Activated T-cell treated with anti-CD3 and anti-CD28 coated beads, Interleukin-2, amount 50 U/mL, for 24 hours (primary cell): ENCODE measurements around the gene GREB1.

ENCODE experiments used
- DNase-seq: peaks from one replicate; pipeline ENCODE4 v3.0.0-alpha.2; 2020
- H3K27ac Mint-ChIP-seq: 2 replicates; pipeline ENCODE4 v1.8.0; 2020; ENCODE audit warnings: mild to moderate bottlenecking, mixed read lengths
- H3K27me3 Mint-ChIP-seq: 2 replicates; pipeline ENCODE4 v1.8.0; 2020; ENCODE audit warnings: mixed read lengths
- H3K36me3 Mint-ChIP-seq: 2 replicates; pipeline ENCODE4 v1.8.0; 2020; ENCODE audit warnings: low read depth, mixed read lengths
- H3K4me1 Mint-ChIP-seq: 2 replicates; pipeline ENCODE4 v1.8.0; 2020; ENCODE audit warnings: low read depth, mixed read lengths
- H3K4me3 Mint-ChIP-seq: 2 replicates; pipeline ENCODE4 v1.8.0; 2020; ENCODE audit warnings: mild to moderate bottlenecking, moderate library complexity, mixed read lengths
- H3K9me3 Mint-ChIP-seq: 2 replicates; pipeline ENCODE4 v1.8.0; 2020; ENCODE audit warnings: mixed read lengths

The GREB1 gene

DNA sequence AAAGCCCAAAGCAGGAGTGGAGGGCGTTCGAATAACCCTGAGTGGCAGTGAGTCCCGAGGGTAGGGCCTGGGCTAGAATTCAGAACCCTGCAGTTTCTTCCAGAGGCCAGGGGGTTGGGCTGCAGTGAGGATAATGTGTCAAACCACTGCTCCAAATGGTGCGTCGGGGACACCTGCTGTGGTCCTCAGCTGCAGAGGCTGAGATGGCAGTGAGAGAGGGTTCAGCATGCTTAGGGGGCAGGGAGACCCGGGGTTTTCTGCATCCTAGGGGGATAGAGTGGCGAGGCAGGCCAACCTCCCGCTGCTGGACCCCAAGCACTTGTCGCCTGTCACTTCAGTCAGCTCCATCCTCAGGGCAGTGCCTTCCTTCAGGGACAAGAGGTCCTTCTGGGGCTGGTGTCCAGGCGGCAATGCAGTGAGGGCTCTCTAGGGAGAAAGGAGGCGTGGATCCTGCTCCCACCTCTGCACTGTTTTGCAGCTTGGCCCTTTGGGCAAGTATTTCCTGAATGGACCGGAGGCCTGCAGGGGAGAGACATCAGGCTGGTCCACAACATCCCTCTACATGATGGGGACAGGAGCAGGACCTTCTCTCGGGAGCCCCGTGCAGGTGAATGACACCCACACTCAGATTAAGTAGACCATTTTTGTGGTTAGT lies 144.6 kb downstream of the GREB1 start:
- Mint-ChIP-seq H3K36me3 (no peaks in the 10 kb centered on the region), H3K4me1 (peaks cover 5% of the 10 kb centered on the region), H3K4me3 (no peak overlapping the region), H3K27me3 (peaks cover 52% of the 10 kb centered on the region), H3K9me3 (no peaks in the 10 kb centered on the region), H3K27ac (no peak overlapping the region)
- peak; percentile 20 for DNase-seq

DNA sequence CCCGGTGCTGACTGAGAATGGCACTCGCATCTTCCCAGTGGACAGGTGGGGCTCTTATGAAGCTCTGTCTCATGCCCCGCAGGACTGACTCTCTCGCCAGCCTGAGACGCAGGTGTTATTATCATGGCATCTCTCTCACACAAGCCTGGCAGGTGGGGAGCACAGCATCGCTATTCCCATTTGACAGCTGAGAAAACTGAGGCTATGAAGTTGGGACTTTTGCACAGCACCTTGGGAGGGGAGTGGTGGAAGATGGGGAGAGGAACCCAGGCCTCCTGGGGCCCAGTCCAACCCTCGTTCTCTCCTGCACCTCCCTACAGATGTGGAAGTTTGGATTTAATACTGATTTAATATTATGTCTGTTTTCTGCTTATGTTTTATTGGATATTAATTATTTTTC lies 145.2 kb downstream of the GREB1 start:
- Mint-ChIP-seq H3K4me3 (no peak overlapping the region), H3K9me3 (no peaks in the 10 kb centered on the region), H3K36me3 (no peaks in the 10 kb centered on the region), H3K27me3 (peaks cover 49% of the 10 kb centered on the region), H3K4me1 (peaks cover 5% of the 10 kb centered on the region), H3K27ac (no peak overlapping the region)
- DNase-seq, result no peak

DNA sequence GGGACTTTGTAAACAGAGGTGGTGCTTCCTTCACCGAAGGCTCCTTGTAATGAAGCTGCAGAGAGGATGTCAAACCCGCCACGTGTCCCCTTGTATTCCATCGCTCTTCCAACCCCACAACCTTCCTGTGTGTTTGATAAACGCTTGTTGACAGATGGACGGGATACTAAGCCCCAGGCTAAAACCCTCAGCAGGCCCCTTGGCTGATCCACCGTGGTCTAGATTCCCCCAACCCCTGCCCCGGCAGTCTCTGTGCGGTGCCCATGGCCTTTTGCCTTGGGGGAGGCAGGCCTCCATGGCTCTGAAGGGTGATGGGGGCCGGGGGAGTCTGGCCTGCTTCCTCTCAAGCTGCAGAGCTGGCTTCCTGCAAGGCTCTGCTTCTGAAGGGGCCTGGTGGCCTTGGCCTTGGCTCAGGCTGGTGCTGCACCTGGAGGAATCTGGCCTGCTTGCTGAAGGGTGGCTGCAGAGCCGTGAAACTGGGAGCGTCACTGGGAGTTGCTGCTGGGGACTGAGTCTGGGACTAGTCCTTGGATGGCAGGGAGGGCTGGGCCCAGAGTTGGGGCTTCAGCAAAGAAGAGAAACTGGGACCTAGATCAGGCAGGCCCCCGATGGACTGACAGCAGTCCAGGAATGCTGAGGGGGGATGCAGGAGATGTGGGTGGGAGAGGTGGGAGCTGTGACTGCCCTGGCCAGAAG lies 145.8 kb downstream of the GREB1 start:
- peaks cover 44% of the 10 kb centered on the region for H3K27me3 Mint-ChIP-seq
- H3K36me3 Mint-ChIP-seq, result no peaks in the 10 kb centered on the region
- DNase-seq, result peak; percentile 23
- H3K9me3 Mint-ChIP-seq, result no peaks in the 10 kb centered on the region
- no peak overlapping the region for H3K27ac Mint-ChIP-seq
- H3K4me3 Mint-ChIP-seq, result no peak overlapping the region
- peaks cover 5% of the 10 kb centered on the region for H3K4me1 Mint-ChIP-seq

DNA sequence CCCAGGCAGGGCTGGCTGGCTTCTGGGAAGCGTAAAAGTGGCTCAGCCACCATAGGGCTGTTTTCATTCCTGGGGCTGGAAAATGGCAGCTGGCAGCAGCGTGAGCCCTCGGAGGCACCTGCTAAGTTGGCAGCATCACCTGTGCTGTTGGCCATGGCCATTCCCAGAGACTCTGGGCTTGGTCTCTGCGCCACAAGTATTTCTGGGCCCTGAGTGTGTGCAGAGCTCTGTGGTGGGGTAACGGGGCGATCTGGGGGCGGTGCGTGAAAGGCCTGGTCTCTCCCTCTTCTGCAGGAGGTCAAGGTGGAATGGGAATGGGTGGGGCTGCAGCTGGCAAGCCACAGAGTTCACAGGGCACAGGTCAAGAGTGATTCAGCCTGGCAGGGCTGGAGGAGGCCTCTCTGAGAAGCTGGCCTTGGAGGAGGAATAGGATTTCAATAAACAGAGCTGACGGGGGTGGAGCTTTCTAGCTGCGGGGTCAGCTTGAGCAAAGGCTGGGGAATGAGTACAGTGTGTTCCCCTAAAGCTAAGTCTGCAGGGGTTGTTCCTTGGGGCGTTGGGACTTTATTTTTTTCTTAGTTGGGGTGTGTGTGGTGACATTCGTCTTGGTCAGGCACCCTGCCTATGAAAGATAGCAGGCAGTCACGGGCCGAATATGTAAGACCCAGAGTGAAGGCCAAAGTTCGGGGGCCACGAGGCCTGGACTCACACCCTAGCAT lies 146.5 kb downstream of the GREB1 start:
- Mint-ChIP-seq H3K4me3 (no peak overlapping the region), H3K27ac (no peak overlapping the region), H3K27me3 (peaks cover 37% of the 10 kb centered on the region), H3K9me3 (no peaks in the 10 kb centered on the region), H3K4me1 (peaks cover 5% of the 10 kb centered on the region), H3K36me3 (no peaks in the 10 kb centered on the region)
- DNase-seq, result no peak

DNA sequence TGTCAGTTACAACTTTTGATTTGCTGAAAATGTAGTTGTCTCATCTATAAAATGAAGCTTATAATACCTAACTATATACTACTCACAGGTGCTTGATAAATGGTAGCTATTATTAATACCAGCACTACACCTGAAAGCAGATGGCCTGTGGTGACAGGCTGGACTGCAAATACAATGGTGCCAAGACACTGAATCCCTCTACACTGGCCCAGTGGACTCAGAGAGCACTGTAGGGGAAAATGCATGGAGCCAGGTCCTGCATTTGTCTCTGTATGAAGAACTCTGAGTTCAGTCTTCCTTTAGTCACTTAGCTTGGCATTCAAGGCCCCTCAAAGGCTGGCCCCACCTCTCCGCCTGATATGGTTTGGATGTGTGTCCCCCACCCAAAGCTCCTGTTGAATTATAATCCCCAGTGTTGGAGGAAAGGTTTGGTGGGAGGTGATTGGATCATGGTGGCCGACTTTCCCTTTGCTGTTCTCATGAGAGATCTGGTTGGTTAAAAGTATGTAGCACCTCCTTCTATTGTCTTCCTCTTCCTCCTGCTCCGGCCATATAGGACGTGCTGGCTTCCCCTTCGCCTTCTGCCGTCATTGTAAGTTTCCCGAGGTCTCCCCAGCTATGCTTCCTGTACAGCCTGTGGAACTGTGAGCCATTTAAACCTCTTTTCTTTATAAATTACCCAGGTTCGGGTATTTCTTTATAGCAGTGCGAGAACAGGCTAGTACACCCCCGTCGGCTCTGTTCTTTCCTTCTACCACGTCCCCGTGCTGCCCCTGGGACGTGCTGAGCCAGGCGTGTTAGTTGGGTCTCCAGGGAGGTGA lies 147.3 kb downstream of the GREB1 start:
- DNase-seq, result no peak
- Mint-ChIP-seq H3K4me3 (no peak overlapping the region), H3K27ac (no peak overlapping the region), H3K36me3 (no peaks in the 10 kb centered on the region), H3K27me3 (peaks cover 31% of the 10 kb centered on the region), H3K9me3 (no peaks in the 10 kb centered on the region), H3K4me1 (peaks cover 5% of the 10 kb centered on the region)

DNA sequence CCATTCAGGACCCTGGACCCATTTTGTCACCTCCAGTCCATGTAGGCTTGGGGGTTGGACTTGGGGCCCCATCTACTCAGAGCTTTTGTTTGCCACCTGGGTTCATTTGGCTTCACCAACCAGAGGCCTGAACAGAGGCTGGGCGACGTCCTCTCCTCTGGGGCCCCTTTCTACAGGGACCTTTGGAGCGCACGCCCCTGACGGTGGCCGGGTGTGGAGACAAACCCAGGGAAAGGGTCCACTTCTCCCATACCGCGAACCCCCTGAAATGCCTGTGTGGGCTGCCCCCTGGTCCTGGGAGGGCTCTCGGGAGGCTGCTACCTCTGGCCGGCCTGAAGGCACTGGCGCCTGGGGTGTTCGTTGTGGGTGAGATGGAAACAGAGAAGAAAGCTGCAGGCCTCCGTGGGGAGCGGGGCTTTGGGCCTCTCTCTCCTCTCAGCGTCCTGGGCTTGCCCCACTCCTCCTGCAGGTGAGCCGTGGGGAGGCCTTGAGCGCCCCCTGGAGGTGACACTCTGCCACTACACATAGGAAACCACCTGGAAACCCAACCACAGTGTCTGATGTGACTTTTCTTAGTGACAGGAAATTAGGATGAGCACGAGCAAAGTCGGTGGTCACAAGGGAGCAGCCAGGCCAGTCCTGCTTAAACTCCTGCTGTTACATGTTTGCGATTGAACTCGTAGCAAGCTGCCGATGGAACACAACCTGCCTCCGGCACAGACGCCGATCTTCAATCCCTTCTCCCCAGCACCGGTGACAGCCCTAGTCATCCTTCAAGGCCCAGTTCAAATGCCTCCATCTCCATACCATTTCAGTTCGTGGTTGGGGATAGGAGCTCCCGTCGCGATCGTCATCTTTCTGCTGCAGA lies 148.1 kb downstream of the GREB1 start:
- no peaks in the 10 kb centered on the region for H3K36me3 Mint-ChIP-seq
- DNase-seq, result peak; percentile 76
- H3K27ac Mint-ChIP-seq, result no peak overlapping the region
- peaks cover 5% of the 10 kb centered on the region for H3K4me1 Mint-ChIP-seq
- H3K27me3 Mint-ChIP-seq, result peaks cover 27% of the 10 kb centered on the region
- no peaks in the 10 kb centered on the region for H3K9me3 Mint-ChIP-seq
- no peak overlapping the region for H3K4me3 Mint-ChIP-seq

DNA sequence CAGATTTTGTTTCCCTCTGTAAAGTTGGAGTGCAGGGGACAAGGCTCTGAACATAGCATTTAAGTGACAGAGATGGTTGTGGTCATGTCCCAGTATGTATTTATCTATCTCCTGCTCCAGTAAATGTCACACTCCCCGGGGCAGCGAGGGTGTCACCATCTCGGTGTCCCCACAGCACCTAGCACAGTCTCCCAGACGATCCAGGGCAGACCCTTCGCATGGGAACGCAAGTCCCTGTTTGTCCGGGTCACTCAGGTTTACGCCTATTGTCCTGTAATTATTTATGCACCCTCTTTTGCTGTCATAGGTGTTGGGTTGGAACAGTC lies 148.7 kb downstream of the GREB1 start:
- Mint-ChIP-seq H3K27me3 (peaks cover 25% of the 10 kb centered on the region), H3K27ac (no peak overlapping the region), H3K4me1 (peaks cover 5% of the 10 kb centered on the region), H3K36me3 (no peaks in the 10 kb centered on the region), H3K9me3 (no peaks in the 10 kb centered on the region), H3K4me3 (no peak overlapping the region)
- no peak for DNase-seq

DNA sequence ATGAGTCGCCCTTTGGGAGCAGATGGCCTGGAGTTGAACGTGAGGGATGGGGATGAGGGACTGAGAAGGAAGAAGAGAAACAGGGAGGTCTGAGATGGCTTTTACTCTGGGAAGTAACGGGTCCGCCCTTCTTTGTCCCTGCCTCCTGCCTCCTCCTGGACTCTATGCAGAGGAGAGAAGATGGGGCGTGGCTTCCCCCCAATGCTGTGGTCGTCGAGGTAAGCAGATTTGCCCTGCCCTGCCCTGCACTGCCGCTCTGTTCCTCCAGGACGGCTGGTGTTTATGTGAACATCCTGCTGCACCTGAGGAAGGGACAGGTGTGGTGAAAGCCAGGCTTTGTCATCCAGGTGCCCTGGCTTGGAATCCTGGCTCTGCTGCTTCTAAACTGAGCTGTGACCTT lies 149.6 kb downstream of the GREB1 start:
- no peaks in the 10 kb centered on the region for H3K36me3 Mint-ChIP-seq
- H3K9me3 Mint-ChIP-seq, result no peaks in the 10 kb centered on the region
- peaks cover 15% of the 10 kb centered on the region for H3K27me3 Mint-ChIP-seq
- no peak for DNase-seq
- H3K4me3 Mint-ChIP-seq, result no peak overlapping the region
- H3K27ac Mint-ChIP-seq, result no peak overlapping the region
- H3K4me1 Mint-ChIP-seq, result peaks cover 11% of the 10 kb centered on the region

DNA sequence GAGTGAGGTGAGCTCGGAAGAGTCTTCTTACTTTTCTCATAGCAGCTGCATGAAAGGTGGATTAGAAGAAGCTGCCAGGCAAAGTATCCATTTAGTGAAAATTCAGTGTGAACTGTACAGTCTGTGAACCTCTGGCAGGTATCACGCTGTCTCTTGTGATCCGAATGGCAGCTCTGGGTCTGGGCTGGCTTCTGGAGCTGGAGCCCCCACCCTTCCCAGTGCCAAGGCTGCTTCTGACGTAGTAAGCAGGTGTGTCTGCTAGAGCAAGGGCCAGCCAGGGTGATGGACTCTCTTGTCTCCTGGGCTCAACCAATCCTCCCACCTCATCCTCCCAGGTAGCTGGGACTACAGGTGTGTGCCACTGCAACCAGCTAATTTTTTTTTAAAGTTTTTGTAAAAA lies 150.1 kb downstream of the GREB1 start:
- DNase-seq, result no peak
- peaks cover 16% of the 10 kb centered on the region for H3K4me1 Mint-ChIP-seq
- no peaks in the 10 kb centered on the region for H3K36me3 Mint-ChIP-seq
- no peaks in the 10 kb centered on the region for H3K9me3 Mint-ChIP-seq
- peaks cover 12% of the 10 kb centered on the region for H3K27me3 Mint-ChIP-seq
- no peak overlapping the region for H3K27ac Mint-ChIP-seq
- no peak overlapping the region for H3K4me3 Mint-ChIP-seq

DNA sequence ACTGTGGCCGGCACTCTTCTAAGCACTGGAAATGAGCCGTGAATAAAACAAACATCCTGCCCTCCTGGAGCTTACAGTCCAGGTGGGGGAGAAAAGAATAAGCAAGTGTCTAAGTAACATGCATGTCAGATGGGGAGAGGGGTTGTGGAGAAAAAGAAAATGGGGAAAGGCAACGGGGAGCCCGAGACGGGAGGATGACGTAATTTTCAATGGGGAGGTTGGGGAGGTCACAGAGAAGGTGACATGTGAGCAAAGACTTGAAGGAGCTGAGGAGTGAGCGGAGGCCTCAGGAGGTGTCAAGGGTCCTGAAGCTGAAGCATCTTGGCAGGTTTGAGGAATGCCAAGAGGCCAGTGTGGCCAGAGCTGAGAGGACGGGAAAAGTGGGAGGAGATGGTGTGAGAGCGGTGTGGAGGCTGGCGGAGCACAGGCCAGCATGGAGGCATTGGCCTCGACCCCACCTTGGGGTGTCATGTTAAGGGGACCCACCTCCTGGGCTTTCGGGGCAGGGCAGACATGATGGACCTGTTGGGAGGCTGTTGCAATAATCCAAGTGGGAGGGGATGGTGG lies 151.1 kb downstream of the GREB1 start:
- H3K4me1 Mint-ChIP-seq, result peaks cover 18% of the 10 kb centered on the region
- no peak overlapping the region for H3K27ac Mint-ChIP-seq
- no peaks in the 10 kb centered on the region for H3K36me3 Mint-ChIP-seq
- DNase-seq, result no peak
- no peaks in the 10 kb centered on the region for H3K9me3 Mint-ChIP-seq
- no peak overlapping the region for H3K4me3 Mint-ChIP-seq
- peaks cover 11% of the 10 kb centered on the region for H3K27me3 Mint-ChIP-seq

DNA sequence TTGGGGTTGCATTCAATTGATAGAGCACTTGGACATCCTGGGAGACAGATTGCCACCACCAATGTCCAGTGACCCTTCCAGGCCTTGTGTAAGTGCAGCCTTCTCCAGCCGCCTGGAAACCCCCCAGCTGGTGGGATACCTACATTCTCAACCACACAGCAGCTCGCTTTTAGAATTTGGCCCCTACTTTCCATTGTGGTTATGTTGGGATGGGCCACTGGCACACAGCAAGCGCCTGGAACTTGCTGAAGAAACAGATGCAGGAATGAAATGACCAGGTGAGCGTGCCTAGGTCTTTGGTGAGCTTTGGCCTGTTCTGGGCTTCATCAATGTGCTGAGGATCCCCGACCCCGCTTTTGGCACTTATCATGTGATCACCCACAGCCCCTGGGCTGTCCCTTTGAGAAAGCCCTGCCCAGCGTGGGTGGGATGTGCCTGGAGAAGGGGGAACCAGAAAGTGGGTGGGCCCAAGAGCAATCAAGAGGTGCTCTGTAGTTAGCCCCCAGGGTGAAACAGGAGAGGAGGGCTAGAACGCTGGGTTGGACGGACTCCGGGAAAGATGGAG lies 152.1 kb downstream of the GREB1 start:
- Mint-ChIP-seq H3K36me3 (no peaks in the 10 kb centered on the region), H3K9me3 (no peaks in the 10 kb centered on the region), H3K4me3 (no peak overlapping the region)

DNA sequence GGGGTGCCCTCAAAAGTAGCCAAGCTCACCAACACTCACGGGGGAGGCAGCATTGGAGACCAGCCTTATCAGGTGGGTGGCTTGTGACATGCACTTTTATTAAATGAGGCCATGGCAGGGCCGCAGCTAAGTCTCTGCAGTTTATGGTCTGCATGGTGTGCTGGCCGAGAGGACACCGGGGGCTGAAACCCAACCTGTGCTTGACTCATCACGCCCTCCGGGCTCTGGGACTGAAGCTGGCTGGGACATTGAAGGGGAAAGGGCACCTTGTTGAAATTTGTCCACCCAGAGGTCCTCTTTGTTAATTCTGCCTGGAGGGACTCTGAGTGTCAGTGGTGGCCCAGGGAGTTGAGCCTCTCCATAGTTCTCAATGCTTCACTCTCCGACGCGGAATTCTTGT lies 153.9 kb downstream of the GREB1 start:
- H3K27ac Mint-ChIP-seq, result no peak overlapping the region
- no peaks in the 10 kb centered on the region for H3K9me3 Mint-ChIP-seq
- DNase-seq, result no peak
- peaks cover 8% of the 10 kb centered on the region for H3K27me3 Mint-ChIP-seq
- H3K36me3 Mint-ChIP-seq, result no peaks in the 10 kb centered on the region
- H3K4me1 Mint-ChIP-seq, result peaks cover 13% of the 10 kb centered on the region
- no peak overlapping the region for H3K4me3 Mint-ChIP-seq

More for the DNA sequence above, 152.1 kb downstream of the GREB1 start:
- DNase-seq, result no peak
- Mint-ChIP-seq H3K27ac (no peak overlapping the region), H3K27me3 (peaks cover 11% of the 10 kb centered on the region), H3K4me1 (peaks cover 18% of the 10 kb centered on the region)

DNA sequence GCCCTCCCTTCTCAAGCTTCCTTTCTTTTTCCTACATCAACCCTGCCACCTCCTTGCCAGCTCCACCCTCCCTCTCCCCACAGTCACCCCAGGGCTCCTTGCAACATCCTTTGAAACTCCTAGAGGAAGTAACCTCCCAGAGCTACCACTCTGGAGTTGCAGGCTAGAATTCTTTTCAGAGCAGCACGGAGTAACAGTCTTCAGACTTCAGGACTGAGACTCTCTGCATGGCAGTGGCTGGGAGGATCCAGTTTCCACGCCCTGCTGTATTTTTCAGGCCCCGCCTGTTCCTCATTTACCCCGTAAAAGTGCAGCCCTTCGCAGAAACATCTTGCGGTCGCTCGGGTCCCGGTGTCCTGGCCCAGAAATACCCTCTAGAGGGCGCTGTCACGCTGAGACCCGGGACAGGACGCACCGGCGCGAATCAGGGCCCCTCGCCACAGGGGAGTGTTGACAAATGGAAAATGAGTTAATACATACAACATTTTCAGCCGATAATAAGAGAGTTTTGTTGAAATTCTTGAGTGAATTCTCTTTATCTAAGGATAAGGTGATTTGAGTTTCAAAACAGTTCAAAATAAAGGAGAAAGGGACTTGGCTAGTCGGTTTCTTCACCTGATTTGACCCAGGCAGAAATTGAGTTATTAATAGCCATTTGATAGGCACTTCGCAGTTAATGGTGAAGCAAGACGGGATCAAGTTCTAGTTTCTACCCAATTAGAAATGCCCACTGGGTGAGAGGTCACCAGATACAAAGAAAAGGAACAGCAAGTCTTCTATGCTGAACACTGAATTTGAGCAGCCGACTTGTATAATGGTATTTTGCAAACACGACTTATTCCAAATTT lies 154.6 kb downstream of the GREB1 start:
- DNase-seq, result peak; percentile 88
- no peak overlapping the region for H3K27ac Mint-ChIP-seq
- H3K36me3 Mint-ChIP-seq, result no peaks in the 10 kb centered on the region
- peak overlapping the region; percentile 56 for H3K4me3 Mint-ChIP-seq
- H3K27me3 Mint-ChIP-seq, result peaks cover 8% of the 10 kb centered on the region
- peaks cover 15% of the 10 kb centered on the region for H3K4me1 Mint-ChIP-seq
- no peaks in the 10 kb centered on the region for H3K9me3 Mint-ChIP-seq
